GM18520 (cell line): Measurements from ENCODE around the gene EXD3.

Source experiments
- ATAC-seq: cut with Tn5 transposase; IDR thresholded peaks from one replicate; pipeline ENCODE4 v1.9.1; 2021; ENCODE audit not compliant: unreplicated experiment

Gene EXD3

GRCh38 chr9:137319739-137320551 lies 103.0 kb downstream of the EXD3 start:
- ATAC-seq: no peak

GRCh38 chr9:137319011-137319738 lies 103.8 kb downstream of the EXD3 start:
- no peak for ATAC-seq

GRCh38 chr9:137318602-137319001 lies 104.4 kb downstream of the EXD3 start:
- ATAC-seq: no peak

DNA sequence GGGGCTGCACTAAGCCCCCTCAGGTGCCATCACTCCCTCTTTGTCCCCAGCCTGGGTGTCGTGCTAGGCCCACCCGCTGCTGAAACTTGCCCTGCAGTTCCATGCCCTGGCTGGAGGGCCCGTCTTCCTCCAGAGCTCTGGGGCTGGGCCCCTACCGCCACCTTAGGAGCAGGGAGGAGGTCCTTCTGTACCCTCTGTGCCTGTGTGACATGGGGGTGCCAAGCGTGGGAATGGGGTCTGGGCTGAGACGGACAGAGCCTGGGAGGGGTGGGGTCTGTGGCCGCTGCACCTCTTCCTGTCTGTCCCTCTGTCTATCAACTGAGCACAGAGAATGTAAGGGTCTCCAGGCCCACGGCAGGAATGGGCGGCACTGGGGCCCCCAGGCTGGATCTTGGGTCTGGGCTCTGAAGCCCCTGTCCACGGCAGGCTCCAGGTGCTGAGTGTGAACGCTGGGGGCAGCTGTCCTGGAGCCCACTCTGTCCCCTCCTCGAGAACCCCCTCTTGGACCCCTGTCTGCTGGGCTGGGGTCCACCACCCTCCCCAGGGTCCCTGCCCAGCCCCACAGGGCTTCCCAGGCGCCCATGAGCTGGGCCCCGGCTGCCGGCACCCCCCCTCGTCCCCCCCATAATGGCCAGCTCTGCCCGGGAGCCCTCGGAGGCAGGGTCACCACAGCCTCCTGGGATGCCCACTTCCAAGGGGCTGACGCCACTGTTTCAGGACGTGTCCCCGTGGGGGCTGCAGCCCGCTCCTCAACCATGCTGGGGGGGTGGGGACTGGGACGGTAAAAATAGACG lies 105.0 kb downstream of the EXD3 start:
- no peak for ATAC-seq

DNA sequence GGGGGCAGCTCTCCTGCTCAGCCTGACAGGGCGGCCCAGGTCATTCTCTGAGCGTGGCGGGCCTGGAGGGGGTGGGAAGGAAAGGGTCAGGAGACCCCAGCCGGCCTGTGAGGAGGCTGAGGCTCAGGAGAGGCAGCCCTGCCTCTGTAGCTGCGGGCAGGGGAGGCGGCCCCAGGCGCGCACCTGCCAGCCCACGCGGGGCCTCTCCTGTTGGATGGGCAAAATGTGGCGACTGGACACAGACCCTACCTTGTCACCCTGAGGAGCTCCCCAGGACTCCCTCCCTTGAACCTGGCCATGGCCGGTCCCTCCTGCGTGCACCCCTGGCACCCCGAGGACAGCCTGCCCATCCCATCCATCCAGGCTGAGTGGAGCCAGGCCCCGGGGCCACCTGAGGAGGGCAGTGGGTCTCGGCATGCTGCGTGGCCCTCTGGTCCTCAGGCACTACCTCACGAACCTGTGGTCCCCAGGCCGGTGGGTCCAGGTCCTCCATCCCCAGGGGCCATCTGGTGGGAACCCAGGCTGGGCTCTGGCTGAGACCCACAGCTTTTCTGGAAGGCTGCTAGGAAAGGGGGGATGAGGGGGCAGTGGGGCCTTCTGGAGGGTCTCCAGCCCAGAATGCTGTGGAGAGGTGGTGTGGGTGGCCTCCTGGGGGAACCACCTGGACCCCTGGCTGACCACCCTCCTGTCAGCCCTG lies 105.8 kb downstream of the EXD3 start:
- ATAC-seq: no peak

DNA sequence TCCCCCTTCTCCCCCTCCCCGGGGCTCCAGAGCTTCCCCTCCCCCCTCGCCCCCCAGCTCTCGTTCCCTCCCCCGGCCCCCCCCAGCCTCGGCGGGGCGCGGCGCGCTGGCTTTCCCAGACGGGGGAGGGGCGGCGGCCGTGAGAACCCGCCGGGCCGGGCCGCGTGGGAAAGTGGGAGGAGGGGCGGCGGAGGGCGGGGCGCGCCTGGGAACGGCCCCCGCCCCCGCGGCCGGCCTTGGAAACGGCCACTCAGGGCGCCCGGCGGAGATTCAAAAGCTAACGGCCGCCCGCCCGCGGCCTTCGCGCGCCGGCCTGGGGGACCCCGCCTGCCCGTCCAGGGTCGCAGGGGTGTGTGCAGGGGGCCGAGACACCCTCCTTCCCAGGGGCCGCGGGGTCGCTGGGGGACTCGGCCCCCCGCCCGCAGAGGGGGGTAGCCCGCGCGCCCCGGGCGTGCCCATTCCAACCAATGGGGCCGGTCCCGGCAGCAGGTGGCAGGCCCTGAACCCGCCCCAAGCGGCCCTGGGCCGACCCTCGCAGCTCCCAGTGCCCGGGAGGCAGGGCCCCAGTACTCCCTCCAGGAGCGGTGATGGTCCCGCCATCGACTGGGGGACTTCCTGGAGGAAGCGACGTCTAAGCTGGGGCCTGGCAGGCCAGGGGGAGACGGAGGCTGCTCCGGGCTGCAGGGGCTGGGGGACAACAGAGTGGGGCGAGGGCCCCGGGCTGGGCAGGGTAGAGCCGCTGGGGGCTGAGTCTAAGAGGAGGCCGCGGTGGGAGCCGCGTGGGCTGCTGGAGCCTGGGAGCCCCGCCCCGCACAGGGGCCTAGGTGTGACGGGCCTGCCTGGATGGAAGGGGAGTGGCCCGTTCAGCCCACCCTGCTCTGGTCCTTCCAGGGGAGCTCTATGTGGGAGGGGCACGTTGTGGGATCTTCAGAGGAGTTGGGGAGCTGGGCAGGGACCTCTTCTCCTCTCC lies 106.7 kb downstream of the EXD3 start:
- no peak for ATAC-seq

DNA sequence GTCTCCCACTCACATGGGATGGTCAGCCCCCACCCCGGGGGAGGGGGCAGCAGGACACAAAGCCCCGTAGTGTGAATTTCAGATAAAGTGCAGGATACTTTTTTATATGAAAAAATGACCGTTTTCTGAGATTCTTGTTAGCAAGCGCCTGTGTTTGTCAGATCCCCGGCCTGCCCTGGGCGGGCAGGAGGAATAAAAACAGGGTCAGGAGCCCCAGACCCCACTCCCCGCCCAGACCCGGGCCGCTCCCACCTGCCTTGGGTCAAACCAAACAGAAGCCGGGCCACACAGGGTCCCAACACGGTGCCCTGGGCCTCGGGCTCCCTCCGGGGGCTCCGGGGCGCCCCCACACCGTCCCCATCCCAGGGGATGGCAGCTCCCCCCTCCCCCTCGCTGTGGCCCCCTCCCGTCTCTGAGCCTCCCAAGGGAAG lies 107.4 kb downstream of the EXD3 start:
- ATAC-seq: no peak

GRCh38 chr9:137314561-137315560 lies 108.1 kb downstream of the EXD3 start:
- ATAC-seq: no peak

DNA sequence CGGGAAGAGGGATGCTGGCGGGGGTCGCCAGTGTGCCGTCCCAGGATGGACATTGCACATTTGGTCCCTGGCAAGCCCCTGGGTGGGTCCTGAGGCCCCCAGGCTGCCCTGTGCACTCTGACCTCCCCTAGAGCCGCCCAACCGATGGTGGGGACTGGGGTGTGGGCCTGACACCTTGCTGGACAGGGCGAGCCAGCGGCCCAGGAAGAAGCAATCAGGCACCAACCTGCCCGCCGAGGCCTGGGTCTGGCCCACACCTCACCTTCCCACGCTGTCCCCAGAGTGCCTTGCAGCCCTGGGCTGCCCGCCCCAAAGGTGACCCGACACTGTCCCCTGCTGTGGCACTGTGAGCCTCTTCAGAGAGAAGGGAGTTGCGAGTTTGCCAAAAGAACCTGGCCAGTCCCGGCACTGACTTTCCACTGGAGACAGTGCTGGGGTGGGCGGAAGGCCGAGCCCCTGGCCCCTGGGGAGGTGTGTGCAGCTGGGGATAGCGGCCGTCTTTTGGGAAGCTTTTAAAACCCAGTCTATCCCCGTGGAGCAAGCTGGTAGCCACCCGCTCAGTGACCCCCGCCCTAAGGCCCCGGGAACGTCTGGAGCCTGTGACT lies 108.9 kb downstream of the EXD3 start:
- no peak for ATAC-seq

GRCh38 chr9:137313326-137313936 lies 109.5 kb downstream of the EXD3 start:
- no peak for ATAC-seq

GRCh38 chr9:137312852-137313325 lies 110.1 kb downstream of the EXD3 start:
- ATAC-seq: no peak

- ATAC-seq: no peak
Observed at GRCh38 chr9:137311986-137312851, 110.7 kb downstream of the EXD3 start.

- ATAC-seq: no peak
Observed at GRCh38 chr9:137311171-137311985, 111.6 kb downstream of the EXD3 start.

DNA sequence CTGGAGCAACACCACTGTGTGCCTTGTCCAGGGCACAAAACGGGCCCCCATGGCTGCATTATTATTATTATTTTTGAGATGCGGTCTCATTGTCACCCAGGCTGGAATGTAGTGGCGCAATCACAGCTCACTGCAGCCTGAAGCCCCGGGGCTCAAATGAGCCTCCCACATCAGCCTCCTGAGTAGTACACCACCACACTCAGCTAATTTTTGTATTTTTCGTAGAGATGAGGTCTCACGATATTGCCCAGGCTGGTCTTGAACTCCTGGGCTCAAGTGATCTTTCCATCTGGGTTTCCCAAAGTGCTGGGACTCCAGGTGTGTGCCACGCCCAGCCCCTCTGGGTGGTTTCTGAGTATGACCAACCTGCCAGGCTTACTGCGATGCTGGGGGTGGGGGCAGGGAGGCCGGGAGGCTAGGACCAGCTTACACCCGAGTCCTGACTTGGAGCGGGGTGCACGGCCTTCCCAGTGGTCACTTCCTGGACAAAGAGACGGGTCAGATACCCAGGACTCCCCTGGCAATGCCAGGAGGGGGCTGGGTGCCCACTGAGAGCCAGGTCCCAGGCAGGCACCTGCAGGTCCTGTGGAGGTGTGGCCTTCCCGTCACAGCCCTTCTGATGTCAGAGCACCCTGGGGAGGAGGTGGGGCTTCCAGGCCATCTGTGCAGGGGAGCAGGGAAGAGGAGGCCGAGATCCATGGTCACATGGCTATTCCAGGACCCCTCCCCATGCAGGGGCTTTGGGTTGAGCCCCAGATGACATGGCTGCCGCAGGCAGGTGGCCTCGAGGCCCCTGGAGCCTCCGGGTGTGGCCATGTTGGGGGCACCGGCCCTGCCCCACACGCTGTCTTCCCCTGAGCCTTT lies 112.5 kb downstream of the EXD3 start:
- no peak for ATAC-seq
